Tibial artery (tissue), 4 donors: ENCODE measurements around the gene SLC9A1.
"Not testable (repeated sequence)": the region's sequence is repeated elsewhere in the genome, so short reads cannot be mapped to it uniquely, and the experiment has no call there.

Source experiments
- DNase-seq, 2 donors: peaks; one replicate each; pipeline ENCODE4 v3.0.0-alpha.2; 2019
- H3K27ac ChIP-seq, 2 donors: fragments of 200-600 bp; sonication (generic) in 1 of 2; 1 replicate in 1 of 2; 2 replicates in 1 of 2; pipeline ENCODE4 v1.5.1; 2018 to 2019; ENCODE audit warnings: mild to moderate bottlenecking in 1 of 2
- H3K27me3 ChIP-seq, 2 donors: fragments of 200-600 bp; sonication (generic) in 1 of 2; one replicate each; pipeline versions ENCODE4 v1.5.1 to v1.6.0; 2016 to 2019
- H3K36me3 ChIP-seq, 3 donors: fragments of 200-600 bp; sonication (generic) in 2 of 3; one replicate each; pipeline ENCODE4 v1.5.1; 2016 to 2019; ENCODE audit warnings: mild to moderate bottlenecking in 2 of 3
- H3K4me1 ChIP-seq, 4 donors: fragments of 200-600 bp; sonication (generic) in 2 of 4; 1 replicate in 3 of 4; 2 replicates in 1 of 4; pipeline ENCODE4 v1.5.1; 2016 to 2019
- H3K4me3 ChIP-seq, 2 donors: fragments of 200-600 bp; sonication (generic) in 1 of 2; 1 replicate in 1 of 2; 2 replicates in 1 of 2; pipeline ENCODE4 v1.5.1; 2018 to 2019; ENCODE audit warnings: mild to moderate bottlenecking in 2 of 2
- H3K9me3 ChIP-seq, 3 donors: fragments of 200-600 bp; sonication (generic) in 1 of 3; one replicate each; pipeline ENCODE4 v1.5.1; 2016 to 2019
- CTCF ChIP-seq, 2 experiments: fragments of 200-600 bp in 1 of 2; fragments of 450-650 bp in 1 of 2; IDR thresholded peaks; one replicate each; pipeline ENCODE4 v1.5.1; 2017 to 2019; ENCODE audit warnings: antibody characterized with exemption in 2 of 2, mild to moderate bottlenecking in 1 of 2, moderate library complexity in 1 of 2
- intact Hi-C: fragments of 100-400 bp; cut with DNase I; formaldehyde crosslinking; loops from one replicate; pipeline ENCODE4 v1.15.0; 2023; ENCODE audit warnings: low total_unique reads

The SLC9A1 gene

GRCh38 chr1:27154991-27155781, at the start of gene SLC9A1:
TSS of gene SLC9A1 (minus strand) at chr1:27155125. CDS start at chr1:27154334, 791 bp downstream.
- intact Hi-C loops, result loop anchor here (5.0 kb wide), 1 partner anchor 38 kb away; no protein-coding TSS in a partner anchor
- Histone ChIP-seq H3K4me3 (peak within 1 kb of the TSS; percentile 61 to 75), H3K27ac (peak within 1 kb of the TSS; percentile 79 to 88), H3K27me3 (no peaks in the 10 kb centered on the region), H3K4me1 (peaks cover 0 to 48% (median 34%) of the 10 kb centered on the region in 4 donors), H3K9me3 (no peaks in the 10 kb centered on the region), H3K36me3 (no peaks in the 10 kb centered on the region)
- peak; percentile 94 to 97 for DNase-seq
- peak; percentile 73 to 76 for TF ChIP-seq CTCF (IDR thresholded peaks at IDR 0.05)

GRCh38 chr1:27203946-27204345, 49.0 kb upstream of the SLC9A1 start:
- intact Hi-C loops, result no loop called here
- no peak for DNase-seq
- Histone ChIP-seq H3K9me3 (no peaks in the 10 kb centered on the region), H3K27me3 (peaks cover 0 to 3% of the 10 kb centered on the region in 2 donors), H3K4me3 (no peak overlapping the region), H3K4me1 (no peaks in the 10 kb centered on the region), H3K27ac (no peak overlapping the region), H3K36me3 (no peaks in the 10 kb centered on the region)
- TF ChIP-seq CTCF (IDR thresholded peaks at IDR 0.05), result no peak

- TF ChIP-seq CTCF (IDR thresholded peaks at IDR 0.05), result no peak
- intact Hi-C loops, result no loop called here
- no peak for DNase-seq
- Histone ChIP-seq H3K4me3 (no peak overlapping the region), H3K27me3 (peaks cover 0 to 5% of the 10 kb centered on the region in 2 donors), H3K4me1 (peaks cover 0 to 8% (median 0%) of the 10 kb centered on the region in 4 donors), H3K36me3 (no peaks in the 10 kb centered on the region), H3K9me3 (no peaks in the 10 kb centered on the region), H3K27ac (no peak overlapping the region)
Observed at GRCh38 chr1:27201295-27201694, 46.4 kb upstream of the SLC9A1 start.

GRCh38 chr1:27193194-27193593, 38.3 kb upstream of the SLC9A1 start:
- Histone ChIP-seq H3K36me3 (no peaks in the 10 kb centered on the region), H3K9me3 (no peaks in the 10 kb centered on the region), H3K27me3 (peaks cover 0 to 9% of the 10 kb centered on the region in 2 donors), H3K27ac (no peak overlapping the region), H3K4me3 (no peak overlapping the region), H3K4me1 (peaks cover 0 to 6% (median 0%) of the 10 kb centered on the region in 4 donors)
- TF ChIP-seq CTCF (IDR thresholded peaks at IDR 0.05), result no peak
- intact Hi-C loops, result no loop called here
- DNase-seq, result no peak

GRCh38 chr1:27192039-27192529, 37.2 kb upstream of the SLC9A1 start:
- peaks cover 0 to 9% of the 10 kb centered on the region in 2 donors for H3K27me3 ChIP-seq
- no peak overlapping the region for H3K27ac ChIP-seq
- intact Hi-C loops, result no loop called here
- no peaks in the 10 kb centered on the region for H3K9me3 ChIP-seq
- no peak for TF ChIP-seq CTCF (IDR thresholded peaks at IDR 0.05)
- H3K36me3 ChIP-seq, result no peaks in the 10 kb centered on the region
- H3K4me1 ChIP-seq, result no peaks in the 10 kb centered on the region
- H3K4me3 ChIP-seq, result no peak overlapping the region
- no peak for DNase-seq

GRCh38 chr1:27184665-27185064, 29.7 kb upstream of the SLC9A1 start:
- H3K27ac ChIP-seq, H3K4me1 ChIP-seq, H3K4me3 ChIP-seq, DNase-seq, H3K36me3 ChIP-seq, H3K27me3 ChIP-seq, H3K9me3 ChIP-seq, intact Hi-C loops: not testable (repeated sequence)
